Measurements from ENCODE around the gene TXNDC5.

TXNDC5 gene

GRCh38 chr6:7920425-7920824, 9.8 kb upstream of the TXNDC5 start:
- Histone ChIP-seq H3K4me3 (ENCODE audit: low read depth in 1 of 2, low read length in 1 of 2) (no peak overlapping the region), H3K9me3 (no peaks in the 10 kb centered on the region), H3K27ac (no peak overlapping the region), H3K4me1 (ENCODE audit: control insufficient read depth in 1 of 2, insufficient read depth in 1 of 2, low read depth in 1 of 2, low read length in 1 of 2) (peaks cover 5 to 9% of the 10 kb centered on the region in 2 experiments), H3K27me3 (peaks cover 2% of the 10 kb centered on the region), H3K36me3 (no peaks in the 10 kb centered on the region)
- TF ChIP-seq CTCF (IDR thresholded peaks at IDR 0.05): no peak

- peaks cover 7% of the 10 kb centered on the region for H3K27me3 ChIP-seq
- no peaks in the 10 kb centered on the region for H3K9me3 ChIP-seq
- no peak overlapping the region for H3K4me3 ChIP-seq (ENCODE audit: low read depth in 1 of 2, low read length in 1 of 2)
- no peaks in the 10 kb centered on the region for H3K36me3 ChIP-seq
- H3K4me1 ChIP-seq (ENCODE audit: control insufficient read depth in 1 of 2, insufficient read depth in 1 of 2, low read depth in 1 of 2, low read length in 1 of 2): peaks cover 5 to 9% of the 10 kb centered on the region in 2 experiments
- TF ChIP-seq CTCF (IDR thresholded peaks at IDR 0.05): no peak
- H3K27ac ChIP-seq: no peak overlapping the region
Observed at GRCh38 chr6:7919871-7920270, 9.3 kb upstream of the TXNDC5 start.

- peaks cover 5 to 9% of the 10 kb centered on the region in 2 experiments for H3K4me1 ChIP-seq (ENCODE audit: control insufficient read depth in 1 of 2, insufficient read depth in 1 of 2, low read depth in 1 of 2, low read length in 1 of 2)
- H3K36me3 ChIP-seq: no peaks in the 10 kb centered on the region
- H3K27me3 ChIP-seq: peaks cover 20% of the 10 kb centered on the region
- TF ChIP-seq CTCF (IDR thresholded peaks at IDR 0.05): no peak
- no peak overlapping the region for H3K4me3 ChIP-seq (ENCODE audit: low read depth in 1 of 2, low read length in 1 of 2)
- H3K27ac ChIP-seq: no peak overlapping the region
- H3K9me3 ChIP-seq: no peaks in the 10 kb centered on the region
Observed at GRCh38 chr6:7918403-7918802, 7.8 kb upstream of the TXNDC5 start.

GRCh38 chr6:7917729-7918128, 7.1 kb upstream of the TXNDC5 start:
- no peaks in the 10 kb centered on the region for H3K9me3 ChIP-seq
- no peak overlapping the region for H3K4me3 ChIP-seq (ENCODE audit: low read depth in 1 of 2, low read length in 1 of 2)
- no peak overlapping the region for H3K27ac ChIP-seq
- no peaks in the 10 kb centered on the region for H3K36me3 ChIP-seq
- TF ChIP-seq CTCF (IDR thresholded peaks at IDR 0.05): no peak
- peaks cover 26% of the 10 kb centered on the region for H3K27me3 ChIP-seq
- H3K4me1 ChIP-seq (ENCODE audit: control insufficient read depth in 1 of 2, insufficient read depth in 1 of 2, low read depth in 1 of 2, low read length in 1 of 2): peaks cover 5 to 9% of the 10 kb centered on the region in 2 experiments

- Histone ChIP-seq H3K4me1 (ENCODE audit: control insufficient read depth in 1 of 2, insufficient read depth in 1 of 2, low read depth in 1 of 2, low read length in 1 of 2) (peaks cover 5 to 8% of the 10 kb centered on the region in 2 experiments), H3K27me3 (peaks cover 34% of the 10 kb centered on the region), H3K36me3 (no peaks in the 10 kb centered on the region), H3K9me3 (no peaks in the 10 kb centered on the region), H3K27ac (no peak overlapping the region), H3K4me3 (ENCODE audit: low read depth in 1 of 2, low read length in 1 of 2) (no peak overlapping the region)
- no peak for TF ChIP-seq CTCF (IDR thresholded peaks at IDR 0.05)
Observed at GRCh38 chr6:7916959-7917358, 6.4 kb upstream of the TXNDC5 start.
